CD4-positive, alpha-beta memory T cell (primary cell): ENCODE results near the gene UNC80. TPM values are rescaled to one million over a fixed set of nuclear protein-coding genes. Genes with fewer than 3 reads are reported as not detected.

ENCODE experiments used
- CTCF ChIA-PET: fragments of 350-600 bp; sonication (Branson Sonifier 250); formaldehyde crosslinking; loops from one replicate; lab custom pipeline; 2021; ENCODE audit warnings: inconsistent platforms; ENCODE audit not compliant: partially characterized antibody; lab: Charles Lee
- POLR2A ChIA-PET: fragments of 350-600 bp; sonication (Branson Sonifier 250); formaldehyde crosslinking; loops from one replicate; lab custom pipeline; 2021; ENCODE audit not compliant: partially characterized antibody; lab: Charles Lee
- DNase-seq, 5 donors: peaks; one replicate each; pipeline versions ENCODE4 v3.0.0 to v3.0.0-alpha.2; 2020 to 2022; ENCODE audit warnings: mixed read lengths in 1 of 5
- H3K27ac ChIP-seq: one replicate; pipeline ENCODE4 v1.7.0; 2013; ENCODE audit warnings: low read depth, low read length
- H3K27me3 ChIP-seq: 2 replicates; pipeline ENCODE4 v1.7.0; 2013; ENCODE audit warnings: mild to moderate bottlenecking, low read length, moderate library complexity; ENCODE audit not compliant: insufficient read depth
- H3K36me3 ChIP-seq: 2 replicates; pipeline ENCODE4 v1.7.0; 2013; ENCODE audit warnings: mild to moderate bottlenecking, low read length, moderate library complexity; ENCODE audit not compliant: insufficient read depth
- H3K4me1 ChIP-seq: 2 replicates; pipeline ENCODE4 v1.7.0; 2013; ENCODE audit warnings: mild to moderate bottlenecking, low read length, moderate library complexity; ENCODE audit not compliant: insufficient read depth
- H3K4me3 ChIP-seq, 2 donors: one replicate each; pipeline ENCODE4 v1.7.0; 2013; ENCODE audit warnings: low read length in 2 of 2, mild to moderate bottlenecking in 1 of 2
- H3K9me3 ChIP-seq, 2 donors: one replicate each; pipeline ENCODE4 v1.7.0; 2013; ENCODE audit warnings: low read length in 2 of 2, control low read depth in 1 of 2; ENCODE audit not compliant: control insufficient read depth in 1 of 2
- H3K27ac Mint-ChIP-seq, 7 donors: one replicate each; pipeline ENCODE4 v1.8.0; 2020 to 2021; ENCODE audit warnings: mixed read lengths in 7 of 7, mild to moderate bottlenecking in 6 of 7, inconsistent platforms in 3 of 7, moderate library complexity in 3 of 7
- H3K27me3 Mint-ChIP-seq, 2 donors: one replicate each; pipeline ENCODE4 v1.8.0; 2020 to 2021; ENCODE audit warnings: mixed read lengths in 2 of 2
- H3K36me3 Mint-ChIP-seq, 2 donors: one replicate each; pipeline ENCODE4 v1.8.0; 2020 to 2021; ENCODE audit warnings: mixed read lengths in 2 of 2, inconsistent platforms in 1 of 2, mild to moderate bottlenecking in 1 of 2
- H3K4me1 Mint-ChIP-seq, 4 donors: one replicate each; pipeline ENCODE4 v1.8.0; 2020 to 2021; ENCODE audit warnings: mixed read lengths in 4 of 4, mild to moderate bottlenecking in 1 of 4
- H3K4me3 Mint-ChIP-seq, 8 donors: one replicate each; pipeline ENCODE4 v1.8.0; 2020 to 2021; ENCODE audit warnings: mixed read lengths in 8 of 8, mild to moderate bottlenecking in 7 of 8, moderate library complexity in 6 of 8, inconsistent platforms in 3 of 8
- H3K9me3 Mint-ChIP-seq, 8 donors: one replicate each; pipeline ENCODE4 v1.8.0; 2020 to 2021; ENCODE audit warnings: mixed read lengths in 8 of 8, mild to moderate bottlenecking in 5 of 8, inconsistent platforms in 3 of 8, moderate library complexity in 1 of 8
- intact Hi-C: fragments of 100-400 bp; cut with micrococcal nuclease; formaldehyde crosslinking; loops from one replicate; pipeline ENCODE4 v1.15.1; 2023
- polyA plus RNA-seq, 2 donors: library from polyadenylated mRNA; unstranded; fragments of 300-500 nt; fragmentation: Illumina TruSeq; gene quantifications; one replicate each; pipeline ENCODE4 v1.2.3, GENCODE V29; 2021
- total RNA-seq, 2 experiments: library from RNA; stranded (reverse); gene quantifications; one replicate each; pipeline ENCODE4 v1.2.3, GENCODE V29; 2021

The UNC80 gene
- total and polyA plus RNA-seq, 4 experiments from 2014 or later = not detected

DNA sequence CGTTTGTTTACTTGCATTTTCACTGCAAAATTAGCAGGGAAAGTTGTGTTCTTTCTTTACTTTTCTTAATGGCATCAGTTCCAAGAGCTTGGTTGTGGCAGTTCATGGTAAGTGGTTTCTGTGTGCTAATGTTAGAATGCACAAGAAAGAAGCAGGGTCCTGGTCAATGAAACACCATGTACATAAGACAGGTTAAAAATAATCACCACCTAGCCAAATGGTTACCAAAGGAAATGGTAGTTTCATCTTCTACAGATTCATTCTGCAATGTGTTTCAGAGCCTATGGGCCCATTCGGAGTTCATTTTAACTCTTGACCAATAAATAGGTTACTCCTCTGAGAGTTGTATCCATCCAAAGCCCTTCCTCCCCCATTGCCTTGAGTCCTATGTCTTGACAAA, 212.7 kb downstream of the UNC80 start:
- ChIA-PET POLR2A (no interaction called here), CTCF (interaction anchor here (0.7 to 3.7 kb wide), 3 partner anchors 9 to 211 kb away, joined by 3 to 19 read pairs (median 7); no protein-coding TSS in a partner anchor)
- Mint-ChIP-seq H3K36me3 (no peaks in the 10 kb centered on the region), H3K4me1 (no peaks in the 10 kb centered on the region), H3K9me3 (no peaks in the 10 kb centered on the region), H3K27me3 (peaks cover 8 to 14% of the 10 kb centered on the region in 2 donors), H3K4me3 (no peak overlapping the region), H3K27ac (no peak overlapping the region)
- intact Hi-C loops = no loop called here
- H3K4me3 ChIP-seq = no peak overlapping the region
- no peaks in the 10 kb centered on the region for H3K9me3 ChIP-seq
- no peak for DNase-seq
- H3K4me1 ChIP-seq = no peaks in the 10 kb centered on the region
- peaks cover 5% of the 10 kb centered on the region for H3K27me3 ChIP-seq
- H3K36me3 ChIP-seq = no peaks in the 10 kb centered on the region
- H3K27ac ChIP-seq = no peak overlapping the region

DNA sequence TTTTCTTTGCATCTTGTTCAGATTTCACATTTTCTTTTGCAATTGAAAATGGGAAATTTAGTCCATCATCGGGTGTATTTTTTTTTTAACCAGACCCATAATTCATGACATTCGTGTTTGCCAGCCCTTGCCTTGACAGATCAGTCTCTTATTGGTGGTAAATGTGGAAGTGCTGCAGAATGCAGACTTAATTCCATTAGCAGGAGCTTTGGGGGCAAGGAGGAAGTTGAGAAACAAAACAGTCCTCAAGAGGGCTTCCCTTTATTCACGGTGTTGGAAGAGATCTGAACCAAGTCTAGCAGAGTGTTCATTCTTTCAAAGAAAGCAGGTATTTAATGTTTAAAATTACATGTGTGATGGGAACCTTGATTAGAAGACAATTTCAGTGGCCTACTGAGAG, 214.2 kb downstream of the UNC80 start:
- POLR2A ChIA-PET = no interaction called here
- no peaks in the 10 kb centered on the region for H3K9me3 Mint-ChIP-seq
- Histone ChIP-seq H3K9me3 (no peaks in the 10 kb centered on the region), H3K27ac (no peak overlapping the region), H3K4me3 (no peak overlapping the region), H3K36me3 (no peaks in the 10 kb centered on the region), H3K27me3 (peaks cover 5% of the 10 kb centered on the region), H3K4me1 (no peaks in the 10 kb centered on the region)
- CTCF ChIA-PET = interaction anchor here (3.7 kb wide), 1 partner anchor 210 kb away, joined by 19 read pairs; no protein-coding TSS in a partner anchor
- H3K36me3 Mint-ChIP-seq = no peaks in the 10 kb centered on the region
- H3K27me3 Mint-ChIP-seq = peaks cover 8 to 21% of the 10 kb centered on the region in 2 donors
- intact Hi-C loops = no loop called here
- no peak overlapping the region for H3K27ac Mint-ChIP-seq
- H3K4me3 Mint-ChIP-seq = no peak overlapping the region
- no peaks in the 10 kb centered on the region for H3K4me1 Mint-ChIP-seq
- no peak for DNase-seq

DNA sequence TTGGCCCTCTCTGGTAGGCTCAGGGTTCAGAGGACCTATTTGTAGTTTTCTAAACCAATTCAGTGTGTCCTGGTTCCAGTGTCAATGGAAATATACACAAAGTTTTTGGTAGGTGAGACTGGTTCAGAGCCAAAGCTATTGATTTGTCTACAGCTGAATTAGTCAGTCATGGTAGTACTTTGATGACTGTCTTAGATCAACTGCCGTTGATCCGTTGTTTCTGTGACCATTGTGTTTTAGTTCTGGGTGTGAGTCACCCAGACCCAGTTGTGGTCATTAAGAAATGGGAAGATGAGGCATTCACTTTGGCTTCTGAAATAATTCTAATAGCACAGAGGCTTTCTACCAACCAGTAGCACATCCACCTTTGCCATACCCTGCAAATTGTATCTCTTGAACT, 214.8 kb downstream of the UNC80 start:
- ChIA-PET CTCF (interaction anchor here (3.7 kb wide), 1 partner anchor 209 kb away, joined by 19 read pairs; no protein-coding TSS in a partner anchor), POLR2A (no interaction called here)
- Histone ChIP-seq H3K27ac (no peak overlapping the region), H3K9me3 (no peaks in the 10 kb centered on the region), H3K4me1 (no peaks in the 10 kb centered on the region), H3K36me3 (no peaks in the 10 kb centered on the region), H3K4me3 (no peak overlapping the region), H3K27me3 (peaks cover 5% of the 10 kb centered on the region)
- intact Hi-C loops = no loop called here
- Mint-ChIP-seq H3K4me3 (no peak overlapping the region), H3K27ac (no peak overlapping the region), H3K9me3 (no peaks in the 10 kb centered on the region), H3K4me1 (no peaks in the 10 kb centered on the region), H3K36me3 (no peaks in the 10 kb centered on the region), H3K27me3 (peaks cover 11 to 21% of the 10 kb centered on the region in 2 donors)
- DNase-seq = no peak

DNA sequence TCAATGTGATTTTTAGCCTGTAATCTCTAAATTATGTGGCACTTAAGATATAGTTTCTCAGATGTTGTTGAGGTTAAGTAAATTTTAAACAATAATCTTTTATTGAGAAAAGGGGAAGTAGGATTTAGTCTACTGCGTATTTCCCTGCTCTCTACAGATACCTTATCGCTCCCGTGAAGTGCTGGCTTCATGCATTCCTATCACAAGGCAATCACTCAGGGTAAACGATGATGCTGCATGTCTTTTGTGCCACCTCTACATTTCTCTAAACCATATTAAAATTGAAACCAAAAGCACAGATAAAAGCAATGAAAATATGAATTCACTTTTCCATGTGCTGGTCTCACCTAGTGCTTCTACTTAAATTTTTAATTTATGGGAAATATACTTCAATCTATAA, 216.4 kb downstream of the UNC80 start:
- Mint-ChIP-seq H3K4me3 (no peak overlapping the region), H3K27ac (no peak overlapping the region), H3K27me3 (peaks cover 11 to 21% of the 10 kb centered on the region in 2 donors), H3K9me3 (no peaks in the 10 kb centered on the region), H3K36me3 (no peaks in the 10 kb centered on the region), H3K4me1 (no peaks in the 10 kb centered on the region)
- no peaks in the 10 kb centered on the region for H3K4me1 ChIP-seq
- no peak overlapping the region for H3K4me3 ChIP-seq
- ChIA-PET POLR2A (no interaction called here), CTCF (no interaction called here)
- DNase-seq = no peak
- H3K27me3 ChIP-seq = peaks cover 8% of the 10 kb centered on the region
- H3K9me3 ChIP-seq = no peaks in the 10 kb centered on the region
- no peak overlapping the region for H3K27ac ChIP-seq
- intact Hi-C loops = no loop called here
- H3K36me3 ChIP-seq = no peaks in the 10 kb centered on the region

GRCh38 chr2:209990838-209991237, 219.2 kb downstream of the UNC80 start:
- DNase-seq = no peak
- Mint-ChIP-seq H3K4me1 (no peaks in the 10 kb centered on the region), H3K36me3 (no peaks in the 10 kb centered on the region), H3K9me3 (no peaks in the 10 kb centered on the region), H3K27me3 (peaks cover 7 to 17% of the 10 kb centered on the region in 2 donors), H3K4me3 (no peak overlapping the region), H3K27ac (no peak overlapping the region)
- POLR2A ChIA-PET = no interaction called here
- H3K36me3 ChIP-seq = no peaks in the 10 kb centered on the region
- intact Hi-C loops = no loop called here
- H3K4me1 ChIP-seq = no peaks in the 10 kb centered on the region
- peaks cover 8% of the 10 kb centered on the region for H3K27me3 ChIP-seq
- CTCF ChIA-PET = interaction anchor here (1.1 kb wide), 1 partner anchor 11 kb away, joined by 3 read pairs; no protein-coding TSS in a partner anchor
- H3K9me3 ChIP-seq = no peaks in the 10 kb centered on the region
- H3K4me3 ChIP-seq = no peak overlapping the region
- no peak overlapping the region for H3K27ac ChIP-seq

DNA sequence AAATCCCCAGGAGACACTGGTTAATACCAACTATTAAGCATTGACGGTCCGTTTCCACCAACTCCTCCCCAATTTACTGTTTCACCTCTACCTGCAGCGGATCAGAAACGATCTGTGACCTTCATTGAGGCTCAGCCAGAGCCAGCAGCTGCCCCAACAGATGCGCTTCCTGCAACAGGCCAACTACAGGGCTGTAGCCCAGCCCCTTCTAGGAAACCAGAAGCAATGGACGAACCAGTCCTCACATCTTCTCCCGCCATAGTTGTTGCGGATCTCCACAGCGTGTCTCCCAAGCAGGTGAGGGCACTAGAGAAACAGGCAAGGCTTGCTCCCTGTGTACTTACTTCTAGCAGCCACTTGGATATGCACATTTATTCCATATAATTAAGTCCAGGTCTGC, 222.3 kb downstream of the UNC80 start:
- H3K4me1 Mint-ChIP-seq = no peaks in the 10 kb centered on the region
- no peak for DNase-seq
- CTCF ChIA-PET = no interaction called here

DNA sequence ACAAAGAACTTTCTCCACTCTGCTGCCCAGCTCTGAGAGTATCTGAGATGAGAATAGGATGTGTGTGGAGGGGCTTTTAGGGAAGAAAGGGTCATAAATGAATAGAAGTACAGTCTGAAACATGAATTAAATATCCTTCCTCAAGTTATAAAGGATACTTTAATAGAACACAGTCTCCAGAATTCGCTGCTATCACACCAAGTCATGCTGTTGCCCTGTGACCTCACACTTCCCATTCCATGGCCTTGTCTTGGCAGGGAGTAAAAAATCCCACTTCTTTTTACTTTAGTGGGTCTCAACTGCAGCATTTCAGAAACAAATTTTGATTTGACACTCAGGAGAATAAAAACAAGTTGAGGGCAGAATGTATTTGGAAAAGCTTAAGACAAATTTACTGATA, 227.0 kb downstream of the UNC80 start:
- POLR2A ChIA-PET = no interaction called here
- Mint-ChIP-seq H3K27ac (no peak overlapping the region), H3K4me3 (no peak overlapping the region), H3K27me3 (peaks cover 0 to 2% of the 10 kb centered on the region in 2 donors), H3K4me1 (peaks cover 8 to 25% (median 13%) of the 10 kb centered on the region in 4 donors), H3K36me3 (peaks cover 0 to 9% of the 10 kb centered on the region in 2 donors), H3K9me3 (no peaks in the 10 kb centered on the region)
- Histone ChIP-seq H3K9me3 (no peaks in the 10 kb centered on the region), H3K36me3 (no peaks in the 10 kb centered on the region), H3K27me3 (no peaks in the 10 kb centered on the region), H3K4me3 (no peak overlapping the region), H3K27ac (no peak overlapping the region), H3K4me1 (peaks cover 13% of the 10 kb centered on the region)
- CTCF ChIA-PET = interaction anchor here (1.2 kb wide), 1 partner anchor 21 kb away, joined by 5 read pairs; no protein-coding TSS in a partner anchor
- DNase-seq = no peak
- intact Hi-C loops = no loop called here

More for the DNA sequence above, 222.3 kb downstream of the UNC80 start:
- Histone ChIP-seq H3K36me3 (no peaks in the 10 kb centered on the region), H3K4me3 (no peak overlapping the region), H3K27me3 (peaks cover 3% of the 10 kb centered on the region), H3K9me3 (no peaks in the 10 kb centered on the region), H3K27ac (no peak overlapping the region), H3K4me1 (no peaks in the 10 kb centered on the region)
- Mint-ChIP-seq H3K36me3 (no peaks in the 10 kb centered on the region), H3K9me3 (no peaks in the 10 kb centered on the region), H3K27me3 (peaks cover 5 to 12% of the 10 kb centered on the region in 2 donors), H3K4me3 (no peak overlapping the region), H3K27ac (no peak overlapping the region)
- intact Hi-C loops = no loop called here
- POLR2A ChIA-PET = no interaction called here
